Measurements from ENCODE around the gene SUGCT.

SUGCT gene

DNA sequence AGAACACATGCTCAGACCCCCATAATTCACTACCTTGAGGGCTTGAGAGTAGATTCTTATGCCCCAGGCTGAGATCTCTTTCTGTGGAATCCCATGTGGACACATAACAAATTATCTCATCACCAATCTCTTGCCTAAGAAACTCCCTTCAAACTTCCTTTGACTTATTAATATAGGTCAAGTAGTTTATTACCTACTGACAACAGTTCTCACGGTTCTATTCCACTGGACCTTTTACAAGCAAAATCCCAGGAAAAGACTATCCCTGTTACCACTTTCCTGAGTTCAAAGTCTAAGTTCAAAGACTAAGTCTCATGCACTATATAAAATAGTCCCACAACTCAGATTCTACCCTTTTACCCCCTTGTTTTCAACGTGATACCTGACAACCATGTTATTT lies 754.7 kb downstream of the SUGCT start:
- no peak for DNase-seq

DNA sequence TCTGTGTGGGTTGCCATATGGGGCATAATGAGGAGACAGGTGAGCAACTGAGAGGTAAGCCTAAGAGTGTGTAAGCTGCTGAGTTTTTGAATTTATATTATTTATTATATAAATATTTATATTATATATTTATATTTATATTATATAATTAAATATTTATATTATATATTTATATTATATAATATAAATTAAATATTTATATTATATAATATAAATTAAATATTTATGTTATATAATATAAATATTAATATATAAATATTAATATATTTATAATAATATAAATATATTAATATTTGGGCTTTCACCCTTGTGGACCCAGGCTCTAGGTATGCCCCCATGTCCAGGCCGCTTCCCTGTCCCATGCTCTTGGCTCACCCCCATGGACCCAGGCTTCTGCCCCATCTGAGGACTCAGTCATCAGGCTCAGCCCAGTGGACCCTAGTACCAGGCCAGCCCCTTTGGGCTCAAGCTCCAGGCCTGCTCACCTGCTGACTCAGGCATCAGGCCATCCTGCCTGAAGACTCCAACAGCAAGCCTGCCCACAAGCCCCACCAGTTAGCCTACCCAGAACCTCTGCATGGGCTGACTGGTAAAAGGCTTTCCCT lies 755.4 kb downstream of the SUGCT start:
- no peak for DNase-seq

DNA sequence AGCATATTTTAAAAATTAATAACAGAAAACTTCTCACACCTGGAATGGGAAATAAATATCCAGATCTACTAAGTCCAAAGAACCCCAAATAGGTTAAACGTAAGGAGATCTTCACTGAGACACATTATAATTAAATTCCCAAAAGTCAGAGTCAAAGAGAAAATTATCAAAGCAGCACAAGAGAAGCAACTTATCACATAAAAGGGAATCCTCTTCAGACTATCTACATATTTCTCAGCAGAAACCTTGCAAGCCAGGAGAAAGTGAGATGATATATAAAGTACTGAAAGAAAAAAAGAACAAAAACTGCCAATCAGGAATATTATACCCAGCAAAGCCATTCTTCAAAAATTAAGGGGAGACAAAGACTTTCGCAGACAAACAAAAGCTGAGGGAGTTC lies 756.4 kb downstream of the SUGCT start:
- no peak for DNase-seq

DNA sequence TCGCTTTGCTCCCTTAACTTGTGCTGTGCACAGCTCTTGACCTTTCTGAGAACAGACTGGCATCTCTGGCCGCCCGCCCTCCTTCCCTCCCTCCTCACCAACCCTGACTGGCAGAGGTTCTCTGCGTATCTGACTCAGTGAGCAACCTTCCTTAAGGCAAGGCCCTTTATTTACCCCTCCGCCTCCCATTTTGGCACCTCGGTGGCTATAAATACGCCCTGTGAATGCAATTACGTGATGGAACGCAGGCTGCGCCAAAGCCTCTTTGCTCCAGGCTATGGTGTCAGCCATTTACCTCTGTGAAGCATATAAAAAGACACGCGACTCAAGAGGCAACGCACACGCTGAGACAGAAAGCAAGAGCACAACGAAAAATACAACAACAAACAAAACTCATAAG lies 764.3 kb downstream of the SUGCT start:
- DNase-seq, result no peak

DNA sequence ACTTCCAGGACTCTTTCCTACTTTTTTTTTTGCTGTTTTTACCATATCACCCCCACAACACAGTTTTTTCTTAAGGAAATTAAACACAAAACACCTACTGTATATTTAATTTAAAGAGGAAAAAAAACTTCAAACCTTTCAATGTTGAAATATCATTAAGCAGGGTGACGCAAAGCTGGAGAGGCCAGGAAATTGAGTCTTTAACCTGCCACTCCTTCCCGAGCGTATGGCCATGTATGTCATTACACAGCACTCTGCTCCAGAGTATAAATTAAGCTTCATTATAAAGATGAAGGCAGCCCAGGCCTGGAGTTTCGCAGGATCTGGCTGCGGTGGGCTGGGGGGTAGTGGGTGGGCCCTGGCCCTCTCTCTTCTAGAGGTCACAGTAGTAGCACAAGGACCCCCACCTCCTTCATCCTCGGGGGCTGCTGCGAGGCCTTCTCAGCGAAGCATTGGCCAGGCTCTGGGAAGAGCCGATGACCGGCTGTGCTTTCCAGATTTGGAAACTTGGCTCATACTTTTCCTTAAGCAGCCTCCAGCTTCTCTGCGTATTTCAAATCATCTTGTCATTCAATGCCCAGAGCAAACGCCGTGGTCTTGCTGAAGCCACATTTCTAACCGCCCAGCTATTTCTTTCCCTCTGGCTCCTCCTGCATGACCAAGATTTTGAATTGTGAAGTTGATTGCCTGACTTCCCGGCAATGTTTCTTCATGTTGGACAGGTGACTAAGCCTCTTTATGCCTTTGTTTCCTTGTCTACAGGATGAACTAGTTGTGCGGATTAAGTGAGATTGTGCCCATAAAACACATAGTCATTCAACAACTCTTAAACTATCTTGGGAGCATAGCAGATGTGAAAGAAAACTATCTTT lies 765.1 kb downstream of the SUGCT start:
- no peak for DNase-seq

DNA sequence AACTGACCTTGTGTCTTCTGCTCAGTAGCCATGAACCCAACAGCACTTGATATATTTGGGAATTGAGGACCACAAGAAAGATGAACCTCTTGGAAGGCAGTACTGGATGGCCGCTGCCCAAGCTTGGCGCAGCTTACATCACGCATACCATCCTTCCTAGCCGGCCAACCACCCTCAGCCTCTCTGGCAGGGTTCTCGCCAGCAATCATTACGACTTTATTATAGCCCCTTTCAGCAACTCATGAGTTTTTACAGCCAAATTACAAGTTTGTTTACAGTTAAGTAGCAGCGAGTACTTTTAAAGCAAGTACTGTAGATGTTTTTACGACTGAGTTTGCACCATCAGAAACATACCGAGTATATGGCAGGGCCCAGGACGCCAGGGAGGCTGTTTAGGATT lies 769.1 kb downstream of the SUGCT start:
- DNase-seq, result no peak

DNA sequence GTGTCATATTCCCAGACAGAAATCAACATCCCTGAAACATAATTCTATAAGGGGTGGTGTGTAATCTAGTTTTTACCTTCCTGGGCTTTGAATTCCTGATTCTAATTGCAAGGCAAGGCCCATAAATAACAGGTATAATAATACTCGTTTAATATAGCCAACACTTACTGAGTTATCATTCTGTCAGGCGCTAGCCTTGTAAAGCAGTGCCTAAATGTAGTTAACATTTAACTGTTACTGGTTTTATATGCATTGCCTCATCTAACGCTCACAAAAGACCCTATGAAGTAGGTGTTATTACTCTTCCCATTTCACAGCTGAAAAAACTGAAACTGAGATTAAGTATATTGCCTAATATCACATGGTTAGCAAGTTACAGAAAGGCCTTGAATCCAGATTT lies 772.5 kb downstream of the SUGCT start:
- no peak for DNase-seq

DNA sequence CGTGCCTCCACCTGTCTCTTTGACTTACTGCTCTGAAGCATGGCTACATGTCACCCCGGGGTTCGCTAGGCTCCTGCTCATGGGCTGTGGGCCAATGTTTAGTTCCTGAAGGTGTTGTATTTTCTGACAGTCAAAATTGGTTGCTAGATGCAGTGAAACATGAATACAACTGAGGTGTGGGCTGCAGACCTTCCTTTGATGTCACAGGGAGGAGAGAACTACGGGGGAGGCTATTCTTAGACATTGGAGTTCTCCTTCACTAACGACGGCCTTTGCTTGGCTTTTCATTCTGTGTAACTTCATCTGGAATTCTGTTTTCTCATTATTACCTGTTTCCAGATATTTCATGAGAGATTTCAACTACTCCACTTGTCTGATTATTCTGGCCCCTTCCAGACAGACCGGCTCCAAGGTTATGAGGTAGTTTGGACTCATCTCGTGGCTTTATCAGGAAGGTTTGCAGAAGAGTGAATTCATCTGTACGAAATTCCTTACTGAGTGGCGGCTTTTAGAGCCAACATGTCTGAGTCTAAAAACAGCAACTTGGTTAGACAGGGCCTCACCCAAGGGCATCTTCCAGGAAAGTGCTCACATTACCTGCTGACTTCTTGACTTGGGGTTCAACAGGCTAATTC lies 774.7 kb downstream of the SUGCT start:
- no peak for DNase-seq
